Activated CD8-positive, alpha-beta T cell treated with anti-CD3 and anti-CD28 coated beads for 36 hours (primary cell): ENCODE results near the gene FGD4. TPM values are rescaled to one million over a fixed set of nuclear protein-coding genes. Genes with fewer than 3 reads are reported as not detected.

Experiments
- ATAC-seq: fragments of 200-7000 bp; cut with Tn5 transposase; one replicate; pipeline ENCODE4 v1.10.0; 2021; ENCODE audit warnings: mild to moderate bottlenecking, moderate library complexity
- CTCF ChIA-PET: fragments of 350-600 bp; sonication (Branson Sonifier 250); formaldehyde crosslinking; loops from one replicate; lab custom pipeline; 2021; ENCODE audit warnings: antibody characterized with exemption; lab: Charles Lee
- POLR2A ChIA-PET: fragments of 350-600 bp; sonication (Branson Sonifier 250); formaldehyde crosslinking; loops from one replicate; lab custom pipeline; 2021; ENCODE audit warnings: antibody characterized with exemption; lab: Charles Lee
- DNase-seq: peaks from one replicate; pipeline ENCODE4 v3.0.0-alpha.2; 2020
- H3K27ac Mint-ChIP-seq: one replicate; pipeline ENCODE4 v1.8.0; 2021; ENCODE audit warnings: mild to moderate bottlenecking, mixed read lengths
- H3K27me3 Mint-ChIP-seq: one replicate; pipeline ENCODE4 v1.8.0; 2021; ENCODE audit warnings: mixed read lengths
- H3K36me3 Mint-ChIP-seq: one replicate; pipeline ENCODE4 v1.8.0; 2021; ENCODE audit warnings: low read depth, mixed read lengths
- H3K4me1 Mint-ChIP-seq: one replicate; pipeline ENCODE4 v1.8.0; 2021; ENCODE audit warnings: low read depth, mixed read lengths
- H3K4me3 Mint-ChIP-seq: one replicate; pipeline ENCODE4 v1.8.0; 2021; ENCODE audit warnings: mild to moderate bottlenecking, moderate library complexity, mixed read lengths
- H3K9me3 Mint-ChIP-seq: one replicate; pipeline ENCODE4 v1.8.0; 2021; ENCODE audit warnings: mixed read lengths
- CTCF ChIP-seq: fragments of 200-600 bp; IDR thresholded peaks from one replicate; pipeline ENCODE4 v1.8.0; 2022; ENCODE audit warnings: antibody characterized with exemption, mild to moderate bottlenecking
- intact Hi-C: fragments of 100-400 bp; cut with micrococcal nuclease; formaldehyde crosslinking; loops from one replicate; pipeline ENCODE4 v1.10.0; 2022
- total RNA-seq, 2 experiments: library from RNA; stranded (reverse); gene quantifications; one replicate each; pipeline ENCODE4 v1.2.3, GENCODE V29; 2021

The FGD4 gene
- total RNA-seq, 2 experiments from 2014 or later: 0.05 to 0.25 TPM

DNA sequence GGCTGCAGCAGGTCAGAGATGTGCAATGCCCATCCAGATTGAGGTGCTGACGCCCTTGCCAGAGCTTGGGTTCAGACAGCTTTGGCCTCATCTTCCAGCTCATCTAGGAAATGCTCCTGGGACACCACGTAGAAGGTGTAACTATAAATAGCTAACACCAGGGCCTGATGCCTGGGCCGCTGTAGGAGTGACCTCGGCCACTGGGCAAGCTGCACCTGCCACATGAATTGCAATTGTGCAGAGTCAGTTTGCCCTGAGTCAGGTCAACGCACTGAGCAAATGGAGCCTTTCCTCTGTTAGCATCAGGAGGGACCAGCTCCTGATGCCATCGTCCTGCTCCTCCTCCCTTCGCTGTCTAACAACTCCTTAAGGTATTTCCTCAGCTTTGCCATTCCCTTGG, 262.3 kb downstream of the FGD4 start:
- POLR2A ChIA-PET: no interaction called here
- CTCF ChIA-PET: interaction anchor here (1.0 to 1.9 kb wide), 2 partner anchors 11 to 205 kb away, joined by 3 to 5 read pairs; no protein-coding TSS in a partner anchor
- Mint-ChIP-seq H3K36me3 (no peaks in the 10 kb centered on the region), H3K9me3 (no peaks in the 10 kb centered on the region), H3K4me3 (no peak overlapping the region), H3K27ac (no peak overlapping the region), H3K27me3 (no peaks in the 10 kb centered on the region), H3K4me1 (peaks cover 2% of the 10 kb centered on the region)
- intact Hi-C loops: no loop called here
- DNase-seq (no peak), ATAC-seq (no peak)
- TF ChIP-seq CTCF: no peak

DNA sequence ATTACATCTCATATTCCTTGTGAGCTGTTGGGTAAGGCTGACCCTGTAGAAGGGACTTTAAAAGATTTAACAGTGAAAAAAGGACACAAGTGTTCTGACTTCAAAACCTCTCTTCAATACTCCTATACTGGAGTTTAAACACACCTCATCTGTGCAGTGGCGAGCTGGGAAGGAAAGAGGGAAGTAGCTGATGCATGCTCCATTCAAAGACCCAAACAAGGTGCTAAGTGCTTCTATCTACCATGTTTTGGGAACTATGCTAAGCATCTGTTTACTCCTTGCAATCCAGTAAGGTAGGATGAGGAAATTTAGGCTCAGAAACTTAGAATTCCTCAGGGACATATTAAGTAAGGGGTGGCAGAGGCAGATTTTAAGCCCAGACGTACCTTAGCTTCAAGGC, 263.3 kb downstream of the FGD4 start:
- CTCF ChIA-PET: interaction anchor here (1.2 kb wide), 1 partner anchor 206 kb away, joined by 4 read pairs; no protein-coding TSS in a partner anchor
- Mint-ChIP-seq H3K9me3 (no peaks in the 10 kb centered on the region), H3K36me3 (no peaks in the 10 kb centered on the region), H3K27ac (no peak overlapping the region), H3K4me3 (no peak overlapping the region), H3K27me3 (no peaks in the 10 kb centered on the region), H3K4me1 (peaks cover 2% of the 10 kb centered on the region)
- intact Hi-C loops: no loop called here
- POLR2A ChIA-PET: interaction anchor here (0.6 kb wide), 1 partner anchor 1335 kb away, joined by 3 read pairs; no protein-coding TSS in a partner anchor
- no peak for DNase-seq
- no peak for TF ChIP-seq CTCF
- ATAC-seq: no peak

DNA sequence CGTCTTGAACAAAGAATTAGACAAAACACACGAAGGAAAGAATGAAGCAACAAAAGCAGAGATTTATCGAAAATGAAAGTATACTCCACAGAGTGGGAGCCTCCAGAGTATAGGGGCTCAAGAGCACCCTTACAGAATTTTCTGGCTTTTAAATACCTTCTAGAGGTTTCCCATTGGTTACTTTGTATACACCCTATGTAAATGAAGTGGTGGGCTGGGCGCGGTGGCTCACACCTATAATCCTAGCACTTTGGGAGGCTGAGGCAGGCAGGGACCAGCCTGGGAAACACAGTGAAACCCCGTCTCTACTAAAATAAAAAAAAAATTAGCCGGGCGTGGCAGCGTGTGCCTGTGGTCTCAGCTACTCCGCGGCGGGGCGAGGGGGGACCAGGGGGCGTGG, 266.7 kb downstream of the FGD4 start:
- ChIA-PET POLR2A (no interaction called here), CTCF (interaction anchor here (0.6 to 1.4 kb wide), 2 partner anchors 101 to 210 kb away, joined by 3 to 4 read pairs; no protein-coding TSS in a partner anchor)
- ATAC-seq: no peak
- Mint-ChIP-seq H3K4me1 (no peaks in the 10 kb centered on the region), H3K9me3 (peaks cover 7% of the 10 kb centered on the region), H3K27me3 (peaks cover 2% of the 10 kb centered on the region), H3K36me3 (no peaks in the 10 kb centered on the region), H3K4me3 (no peak overlapping the region), H3K27ac (no peak overlapping the region)
- no peak for DNase-seq
- TF ChIP-seq CTCF: no peak
- intact Hi-C loops: no loop called here

- Mint-ChIP-seq H3K27ac (no peak overlapping the region), H3K27me3 (peaks cover 3% of the 10 kb centered on the region), H3K9me3 (peaks cover 7% of the 10 kb centered on the region), H3K4me1 (no peaks in the 10 kb centered on the region), H3K4me3 (no peak overlapping the region), H3K36me3 (no peaks in the 10 kb centered on the region)
- ChIA-PET CTCF (interaction anchor here (1.7 to 3.6 kb wide), 2 partner anchors 10 to 213 kb away, joined by 4 to 32 read pairs; partner anchors contain the start of gene DNM1L), POLR2A (no interaction called here)
- no peak for TF ChIP-seq CTCF
- no peak for ATAC-seq
- intact Hi-C loops: no loop called here
- DNase-seq: no peak
Observed at GRCh38 chr12:32669584-32669983, 270.2 kb downstream of the FGD4 start.

- DNase-seq: peak; percentile 45
- POLR2A ChIA-PET: no interaction called here
- H3K36me3 Mint-ChIP-seq: no peaks in the 10 kb centered on the region
- no peak for ATAC-seq
- CTCF ChIA-PET: interaction anchor here (0.7 to 3.6 kb wide), 15 partner anchors 11 to 1273 kb away, joined by 3 to 32 read pairs (median 4); partner anchors contain the start of gene YARS2
- TF ChIP-seq CTCF: peak; percentile 42
- intact Hi-C loops: loop anchor here (5.0 to 10.0 kb wide), 2 partner anchors 215 to 1347 kb away; partner anchors contain the start of gene SINHCAF
- H3K9me3 Mint-ChIP-seq: peaks cover 7% of the 10 kb centered on the region
- H3K4me3 Mint-ChIP-seq: no peak overlapping the region
- no peaks in the 10 kb centered on the region for H3K4me1 Mint-ChIP-seq
- H3K27me3 Mint-ChIP-seq: peaks cover 3% of the 10 kb centered on the region
- no peak overlapping the region for H3K27ac Mint-ChIP-seq
Observed at GRCh38 chr12:32671930-32672780, 272.8 kb downstream of the FGD4 start.
